ENCODE measurements around the gene GLP1R.

Gene GLP1R

GRCh38 chr6:39065561-39065960 is 17.0 kb downstream of the GLP1R start:
- no peak for DNase-seq

- no peak for DNase-seq
These were observed 19.8 kb downstream of the GLP1R start for GRCh38 chr6:39068391-39068790.

GRCh38 chr6:39072830-39073229 is 24.2 kb downstream of the GLP1R start:
- DNase-seq, result no peak

- no peak for DNase-seq
These were observed 25.1 kb downstream of the GLP1R start for GRCh38 chr6:39073471-39074355.

GRCh38 chr6:39074486-39074885 is 25.9 kb downstream of the GLP1R start:
- no peak for DNase-seq

- no peak for DNase-seq
These were observed 26.6 kb downstream of the GLP1R start for GRCh38 chr6:39075010-39075686.

- no peak for DNase-seq
These were observed 27.4 kb downstream of the GLP1R start for GRCh38 chr6:39075807-39076622.

GRCh38 chr6:39076623-39077535 is 28.3 kb downstream of the GLP1R start:
- DNase-seq, result no peak

GRCh38 chr6:39077882-39078594 is 29.5 kb downstream of the GLP1R start:
- no peak for DNase-seq

GRCh38 chr6:39078695-39079094 is 30.1 kb downstream of the GLP1R start:
- DNase-seq, result no peak

GRCh38 chr6:39079197-39080125 is 30.9 kb downstream of the GLP1R start:
- DNase-seq, result no peak

GRCh38 chr6:39080246-39080875 is 31.8 kb downstream of the GLP1R start:
- DNase-seq, result no peak

- no peak for DNase-seq
These were observed 33.7 kb downstream of the GLP1R start for GRCh38 chr6:39082310-39082709.

GRCh38 chr6:39083231-39083634 is 34.7 kb downstream of the GLP1R start:
- DNase-seq, result no peak

- no peak for DNase-seq
These were observed 35.9 kb downstream of the GLP1R start for GRCh38 chr6:39084506-39084905.

GRCh38 chr6:39085129-39085797 is 36.7 kb downstream of the GLP1R start:
- no peak for DNase-seq

- DNase-seq, result no peak
These were observed 37.7 kb downstream of the GLP1R start for GRCh38 chr6:39086294-39086693.

- DNase-seq, result no peak
These were observed 38.1 kb downstream of the GLP1R start for GRCh38 chr6:39086711-39087110.

GRCh38 chr6:39087197-39087596 is 38.6 kb downstream of the GLP1R start:
- DNase-seq, result no peak
